NCI-H146 treated with DMSO at 0.1 percent for 48 hours (cell line): ENCODE data around the gene ZNF682.
"Not testable (repeated sequence)": the region's sequence is repeated elsewhere in the genome, so short reads cannot be mapped to it uniquely, and the experiment has no call there.

ENCODE experiments used
- DNase-seq: peaks from one replicate; lab custom pipeline; 2025; ENCODE audit not compliant: unreplicated experiment; lab: John Stamatoyannopoulos, UW

ZNF682 gene

GRCh38 chr19:20039203-20039723, at the start of gene ZNF682:
Gene ZNF682, minus strand, starts transcription at chr19:20039505. Its CDS starts 160 bp downstream, at chr19:20039345.
- DNase-seq: peak; percentile 87

DNA sequence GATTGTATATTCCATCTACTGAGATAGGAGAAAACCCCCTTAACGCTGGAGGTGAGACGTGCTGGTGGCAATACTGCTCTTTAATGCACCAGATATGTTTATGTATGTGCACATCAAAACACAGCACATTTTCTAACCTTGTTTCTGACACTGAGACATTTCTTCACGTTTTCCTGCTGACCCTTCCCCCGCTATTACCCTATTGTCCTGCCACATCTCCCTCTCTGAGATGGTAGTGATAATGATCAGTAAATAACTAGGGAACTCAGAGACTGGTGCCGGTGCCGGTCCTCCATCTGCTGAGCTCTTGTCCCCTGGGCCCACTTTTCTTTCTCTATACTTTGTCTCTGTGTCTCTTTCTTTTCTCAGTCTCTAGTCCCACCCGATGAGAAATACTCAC, 43.6 kb upstream of the ZNF682 start:
- DNase-seq: not testable (repeated sequence)

- not testable (repeated sequence) for DNase-seq
These were observed 43.0 kb upstream of the ZNF682 start for GRCh38 chr19:20082232-20082833.

GRCh38 chr19:20080656-20081055, 41.4 kb upstream of the ZNF682 start:
- no peak for DNase-seq

GRCh38 chr19:20079476-20079875, 40.2 kb upstream of the ZNF682 start:
- no peak for DNase-seq

- no peak for DNase-seq
These were observed 39.3 kb upstream of the ZNF682 start for GRCh38 chr19:20078581-20079031.

GRCh38 chr19:20077791-20078463, 38.6 kb upstream of the ZNF682 start, which contains the start of gene ZNF90:
Gene ZNF90, plus strand, starts transcription at chr19:20078000. Its CDS starts 133 bp downstream, at chr19:20078133.
- DNase-seq: peak; percentile 61

DNA sequence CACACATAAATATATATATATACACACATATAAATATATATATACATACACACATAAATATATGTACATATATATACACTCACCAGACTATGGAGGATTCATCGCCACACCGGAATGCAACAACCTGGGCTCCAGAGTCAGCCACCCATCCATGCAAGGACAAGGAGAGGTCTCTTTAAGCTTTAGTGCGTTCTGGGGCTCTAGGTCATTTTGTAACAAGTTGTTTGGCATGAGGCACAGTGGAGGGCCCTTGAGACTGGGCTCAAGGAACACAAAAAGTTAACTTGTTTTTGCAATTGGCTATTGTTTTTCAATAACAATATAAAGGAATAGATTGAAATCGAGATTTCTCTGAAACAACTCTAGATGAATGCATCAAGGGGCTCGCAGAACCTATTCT, 33.6 kb upstream of the ZNF682 start:
- no peak for DNase-seq

- DNase-seq: no peak
These were observed 31.4 kb upstream of the ZNF682 start for GRCh38 chr19:20070691-20071090.

GRCh38 chr19:20068559-20068958, 29.3 kb upstream of the ZNF682 start:
- DNase-seq: not testable (repeated sequence)

DNA sequence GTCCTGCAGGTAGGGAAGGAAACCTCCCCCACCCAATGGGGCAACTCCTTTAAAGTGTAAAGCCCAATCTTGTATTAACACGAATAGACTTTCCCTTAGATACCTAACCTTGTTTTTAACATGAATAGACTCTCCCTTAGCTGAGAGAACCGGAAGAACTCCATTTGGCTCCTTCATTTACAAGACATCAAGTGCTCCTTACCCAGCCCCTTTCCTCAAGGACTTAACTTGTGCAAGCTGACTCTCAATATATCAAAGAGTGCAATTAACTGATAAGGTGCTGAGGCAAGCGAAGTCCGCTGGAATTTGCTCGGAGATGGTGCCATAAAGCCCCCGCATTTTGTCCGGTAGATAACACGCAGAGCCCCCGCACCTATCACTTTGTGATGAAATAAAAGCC, 28.6 kb upstream of the ZNF682 start:
- DNase-seq: no peak

DNA sequence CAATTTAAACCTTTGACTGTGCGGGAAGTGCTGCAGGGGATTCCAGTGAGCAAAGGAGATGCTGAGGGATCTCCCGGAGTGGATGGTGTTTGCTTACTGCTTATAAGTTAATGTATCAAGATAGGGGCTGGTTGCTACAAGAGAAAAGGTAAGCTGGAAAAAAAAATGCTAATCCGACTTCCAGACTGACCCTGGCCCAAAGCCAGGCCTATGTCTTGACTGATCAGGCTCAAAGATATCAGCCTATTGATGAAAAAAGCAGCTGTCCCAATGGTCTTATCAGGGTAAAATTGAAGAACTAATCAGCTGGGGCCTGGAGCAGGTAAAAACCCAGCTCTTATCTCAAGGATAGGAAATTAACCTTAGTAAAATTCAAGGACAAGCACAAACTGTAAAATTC, 27.6 kb upstream of the ZNF682 start:
- no peak for DNase-seq

DNA sequence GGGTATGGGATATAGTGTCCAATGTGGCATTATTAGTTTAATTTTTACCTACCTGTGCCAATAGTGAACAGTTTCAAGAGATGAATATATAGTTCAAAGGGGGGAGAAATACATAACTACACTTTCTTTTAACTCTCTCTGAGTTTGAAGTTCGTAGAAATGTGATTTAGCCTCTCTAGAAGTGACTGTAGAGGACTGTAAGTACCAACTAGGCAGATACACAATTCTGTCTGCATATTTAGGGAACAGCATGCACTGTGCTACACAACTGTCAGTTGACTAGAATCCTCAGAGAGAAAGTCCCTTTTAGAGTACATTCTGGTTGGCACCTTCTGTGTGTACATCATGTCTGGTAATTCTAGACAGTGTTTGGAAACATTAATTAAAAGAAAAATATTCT, 21.0 kb upstream of the ZNF682 start:
- no peak for DNase-seq

DNA sequence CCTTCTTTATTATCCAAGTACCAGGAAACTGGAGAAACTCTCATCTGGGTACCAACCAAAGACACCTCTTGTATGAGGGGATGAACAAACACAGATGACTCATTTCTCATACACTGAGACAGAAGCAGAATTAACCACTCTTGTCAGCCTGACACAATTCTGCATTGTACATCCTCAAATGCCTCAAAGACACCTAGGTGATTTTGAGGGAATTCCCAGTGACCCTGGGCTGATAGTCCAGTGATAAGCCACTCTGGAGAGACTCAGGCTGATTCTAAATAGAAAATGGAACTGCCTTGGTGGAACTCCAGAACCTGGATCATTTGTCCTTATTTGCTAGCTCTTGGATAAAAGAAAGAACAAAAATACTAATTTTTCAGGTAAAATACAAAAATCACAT, 19.4 kb upstream of the ZNF682 start:
- DNase-seq: not testable (repeated sequence)

DNA sequence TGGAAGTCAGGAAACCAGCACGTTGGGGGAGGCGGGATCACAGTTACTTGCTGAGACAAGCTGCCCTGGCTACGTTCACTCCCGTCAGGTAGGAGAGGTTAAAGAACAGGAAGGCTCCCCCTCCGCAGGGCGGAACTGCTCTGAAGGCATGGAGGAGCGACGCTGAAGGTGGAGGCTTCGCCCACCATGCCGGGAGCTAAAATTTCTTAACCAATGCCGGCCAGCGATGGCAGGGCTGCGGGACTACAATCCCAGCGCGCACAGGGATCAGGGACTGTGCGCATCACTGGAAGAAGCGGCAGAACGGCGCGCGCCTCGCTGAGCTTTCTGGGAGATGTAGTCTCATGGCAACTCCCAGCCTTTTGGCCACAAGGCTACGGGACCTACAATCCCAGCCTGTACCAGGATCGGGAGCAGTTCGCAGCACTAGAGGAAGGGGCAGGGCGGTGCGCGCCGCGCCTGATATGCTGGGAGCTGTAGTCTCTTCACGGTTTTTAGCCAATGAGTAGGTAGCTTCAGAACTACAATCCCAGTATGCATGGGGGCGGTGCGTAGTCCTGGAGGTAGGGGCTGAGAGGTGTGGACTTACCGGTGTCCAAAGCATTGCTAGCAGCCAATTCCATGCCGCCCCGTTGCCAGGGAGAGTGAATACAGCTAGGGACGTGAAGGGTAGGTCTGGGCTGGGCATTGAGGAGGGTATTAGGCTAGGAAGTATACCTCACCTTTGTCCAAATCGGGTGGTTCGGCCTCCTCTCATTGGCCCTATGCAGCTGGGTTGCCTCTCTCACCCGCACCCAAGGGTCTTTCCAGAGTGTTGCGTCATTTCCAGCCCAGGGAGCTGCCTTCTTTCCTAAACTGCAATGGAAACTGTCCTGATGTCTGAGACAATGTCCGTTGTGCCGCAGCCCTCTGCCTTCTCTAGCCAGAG, 12.8 kb upstream of the ZNF682 start:
- peak; percentile 93 for DNase-seq

DNA sequence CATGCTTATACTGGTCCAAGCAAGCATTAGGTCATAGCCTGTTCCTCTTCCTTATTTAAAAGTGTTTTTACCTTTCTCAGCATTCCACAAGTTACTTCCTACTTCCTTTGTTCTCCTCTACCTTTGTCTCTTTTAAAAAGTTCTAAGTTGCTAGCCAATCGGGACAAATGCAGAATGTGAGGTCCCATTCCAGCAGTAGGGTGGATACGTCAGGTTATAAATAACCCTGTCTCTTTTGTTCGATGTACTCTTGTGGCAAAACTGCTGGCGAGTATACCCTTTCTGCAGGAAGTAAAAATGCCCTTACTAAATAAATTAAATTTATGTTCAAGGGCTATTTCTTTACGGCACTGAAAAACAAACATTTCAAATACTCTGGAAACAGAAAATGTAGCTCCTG, 6.4 kb upstream of the ZNF682 start:
- not testable (repeated sequence) for DNase-seq

DNA sequence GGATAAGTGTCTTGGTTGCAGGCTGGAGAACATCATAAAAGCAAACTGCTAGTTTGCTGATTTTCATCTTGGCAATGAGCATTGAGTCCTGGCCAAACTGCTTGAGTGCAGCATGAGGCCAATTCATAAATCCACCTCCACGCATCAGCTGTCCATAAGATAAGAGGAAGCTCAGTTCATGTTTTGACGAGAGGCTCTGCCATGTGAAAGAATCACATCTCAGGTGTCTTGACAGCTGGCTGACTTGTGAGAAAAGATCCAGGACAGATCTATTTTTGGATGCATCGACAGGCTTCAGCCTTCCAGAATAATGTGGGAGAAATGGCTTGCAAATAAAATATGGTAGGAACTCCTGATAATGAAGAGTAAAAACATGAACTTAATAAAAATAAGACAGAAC, 5.4 kb upstream of the ZNF682 start:
- DNase-seq: no peak

- no peak for DNase-seq
These were observed 725 bp downstream of the ZNF682 start for GRCh38 chr19:20038358-20039202.

GRCh38 chr19:20035935-20036334, 3.4 kb downstream of the ZNF682 start:
- no peak for DNase-seq

DNA sequence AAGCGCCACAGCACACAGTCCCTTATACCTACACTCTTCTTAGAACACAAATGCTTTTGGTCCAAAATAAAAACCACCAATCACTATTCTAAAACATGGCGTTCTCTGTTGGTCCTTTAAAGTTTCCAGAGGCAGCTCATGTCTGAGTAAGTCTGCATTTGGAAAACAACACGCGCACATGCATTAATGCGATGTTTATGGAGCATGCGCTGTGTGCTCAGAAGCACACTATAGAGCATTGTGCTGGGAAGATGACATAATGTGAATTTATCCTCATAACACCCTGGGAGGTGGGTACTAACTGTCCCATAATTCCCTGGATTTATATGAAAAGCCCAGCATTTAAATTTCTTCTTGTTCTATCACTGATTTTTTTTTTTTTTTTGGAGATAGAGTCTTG, 10.7 kb downstream of the ZNF682 start:
- no peak for DNase-seq
